ENCODE measurements around the gene PLPPR1. TPM values are rescaled to one million over a fixed set of nuclear protein-coding genes. Genes with fewer than 3 reads are reported as not detected.

Gene PLPPR1
- polyA plus RNA-seq, 2 donors: 0.05 TPM; not detected in 1

DNA sequence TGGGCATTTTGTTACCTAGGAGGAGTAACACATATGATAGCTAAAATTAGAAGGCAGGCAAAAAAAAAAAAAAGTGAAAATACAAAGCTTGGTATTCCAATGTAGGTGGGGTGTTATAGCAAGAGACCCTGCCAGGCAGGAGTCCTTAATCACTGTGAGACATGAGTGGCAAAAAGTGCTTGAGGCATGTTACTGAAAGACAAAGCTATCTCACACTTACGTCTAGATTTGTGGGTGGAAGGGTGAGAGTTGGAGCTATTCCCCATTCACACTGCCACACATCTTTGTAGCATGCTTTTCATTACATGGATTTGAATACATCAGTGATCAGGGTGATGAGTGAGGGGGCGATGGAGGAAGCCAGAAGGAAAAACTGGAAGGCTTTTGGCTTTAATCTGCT is 2.6 kb upstream of the PLPPR1 start:
- 55 to 63% methylated on average over 2 of the region's 2 CpGs for WGBS, 2 donors
- no peak overlapping the region for H3K4me3 ChIP-seq (ENCODE audit: low read depth in 1 of 2, low read length in 2 of 2)

DNA sequence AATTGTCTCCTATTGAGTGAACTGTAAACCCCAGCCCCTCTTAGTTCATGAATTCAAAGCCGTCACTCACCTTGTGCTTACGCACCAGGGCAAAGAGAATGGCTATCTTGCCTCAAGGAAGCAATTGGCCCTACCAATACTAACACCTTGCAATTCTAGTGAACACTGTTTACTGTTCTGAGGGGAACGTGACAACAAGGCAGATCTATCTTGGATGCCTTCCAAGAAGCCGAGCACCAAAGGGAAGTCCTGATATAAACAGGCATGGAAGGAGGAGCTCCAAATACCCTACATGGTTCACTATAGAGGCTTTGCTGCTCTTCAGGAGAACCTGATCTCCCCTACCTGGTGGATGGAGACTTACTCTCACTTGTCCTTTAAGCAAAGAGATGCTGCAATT is 1.7 kb upstream of the PLPPR1 start:
- Histone ChIP-seq H3K9me3 (ENCODE audit: control insufficient read depth in 2 of 2, insufficient read depth in 1 of 2, low read depth in 1 of 2, low read length in 1 of 2) (no peaks in the 10 kb centered on the region), H3K27me3 (ENCODE audit: control insufficient read depth in 1 of 2, insufficient read depth in 2 of 2, low read length in 2 of 2) (peaks cover 3 to 12% of the 10 kb centered on the region in 2 donors), H3K4me1 (ENCODE audit: control insufficient read depth in 2 of 2, insufficient read depth in 2 of 2, low read length in 1 of 2) (peaks cover 5 to 7% of the 10 kb centered on the region in 2 donors), H3K27ac (ENCODE audit: low read depth in 2 of 2, low read length in 1 of 2) (no peak overlapping the region), H3K36me3 (ENCODE audit: control insufficient read depth in 2 of 2, insufficient read depth in 2 of 2, low read length in 1 of 2) (no peaks in the 10 kb centered on the region), H3K4me3 (ENCODE audit: low read depth in 1 of 2, low read length in 2 of 2) (no peak overlapping the region)
- WGBS, 2 donors: 30 to 38% methylated on average over 4 of the region's 4 CpGs

More for the DNA sequence above, 2.6 kb upstream of the PLPPR1 start:
- Histone ChIP-seq H3K27me3 (ENCODE audit: control insufficient read depth in 1 of 2, insufficient read depth in 2 of 2, low read length in 2 of 2) (peaks cover 3 to 12% of the 10 kb centered on the region in 2 donors), H3K9me3 (ENCODE audit: control insufficient read depth in 2 of 2, insufficient read depth in 1 of 2, low read depth in 1 of 2, low read length in 1 of 2) (no peaks in the 10 kb centered on the region), H3K4me1 (ENCODE audit: control insufficient read depth in 2 of 2, insufficient read depth in 2 of 2, low read length in 1 of 2) (peaks cover 5 to 7% of the 10 kb centered on the region in 2 donors), H3K36me3 (ENCODE audit: control insufficient read depth in 2 of 2, insufficient read depth in 2 of 2, low read length in 1 of 2) (no peaks in the 10 kb centered on the region), H3K27ac (ENCODE audit: low read depth in 2 of 2, low read length in 1 of 2) (no peak overlapping the region)

DNA sequence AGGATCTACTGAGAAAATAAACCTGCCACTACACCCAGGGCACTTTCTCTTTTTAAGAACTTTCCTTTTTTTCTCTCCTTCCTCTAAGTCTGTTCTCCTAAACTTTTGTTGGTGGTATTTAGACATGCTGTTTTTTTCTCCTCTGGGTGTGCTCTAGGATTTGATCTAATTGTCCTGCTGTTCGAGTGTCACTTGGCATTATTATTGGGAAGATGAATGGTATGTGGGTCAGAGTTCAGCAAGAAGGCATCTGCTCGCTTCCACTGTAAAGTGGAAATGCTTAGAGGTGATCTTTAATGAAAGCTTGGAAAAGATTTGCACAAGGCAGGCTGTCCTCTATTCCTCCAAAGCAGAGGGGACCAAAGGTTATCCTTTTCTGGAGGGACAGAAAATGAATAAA is 1.3 kb upstream of the PLPPR1 start:
- Histone ChIP-seq H3K36me3 (ENCODE audit: control insufficient read depth in 2 of 2, insufficient read depth in 2 of 2, low read length in 1 of 2) (no peaks in the 10 kb centered on the region), H3K9me3 (ENCODE audit: control insufficient read depth in 2 of 2, insufficient read depth in 1 of 2, low read depth in 1 of 2, low read length in 1 of 2) (no peaks in the 10 kb centered on the region), H3K27me3 (ENCODE audit: control insufficient read depth in 1 of 2, insufficient read depth in 2 of 2, low read length in 2 of 2) (peaks cover 3 to 12% of the 10 kb centered on the region in 2 donors), H3K4me3 (ENCODE audit: low read depth in 1 of 2, low read length in 2 of 2) (no peak overlapping the region), H3K27ac (ENCODE audit: low read depth in 2 of 2, low read length in 1 of 2) (no peak overlapping the region), H3K4me1 (ENCODE audit: control insufficient read depth in 2 of 2, insufficient read depth in 2 of 2, low read length in 1 of 2) (peaks cover 5 to 7% of the 10 kb centered on the region in 2 donors)
- WGBS, 2 donors: 31% methylated on average over 2 of the region's 2 CpGs

DNA sequence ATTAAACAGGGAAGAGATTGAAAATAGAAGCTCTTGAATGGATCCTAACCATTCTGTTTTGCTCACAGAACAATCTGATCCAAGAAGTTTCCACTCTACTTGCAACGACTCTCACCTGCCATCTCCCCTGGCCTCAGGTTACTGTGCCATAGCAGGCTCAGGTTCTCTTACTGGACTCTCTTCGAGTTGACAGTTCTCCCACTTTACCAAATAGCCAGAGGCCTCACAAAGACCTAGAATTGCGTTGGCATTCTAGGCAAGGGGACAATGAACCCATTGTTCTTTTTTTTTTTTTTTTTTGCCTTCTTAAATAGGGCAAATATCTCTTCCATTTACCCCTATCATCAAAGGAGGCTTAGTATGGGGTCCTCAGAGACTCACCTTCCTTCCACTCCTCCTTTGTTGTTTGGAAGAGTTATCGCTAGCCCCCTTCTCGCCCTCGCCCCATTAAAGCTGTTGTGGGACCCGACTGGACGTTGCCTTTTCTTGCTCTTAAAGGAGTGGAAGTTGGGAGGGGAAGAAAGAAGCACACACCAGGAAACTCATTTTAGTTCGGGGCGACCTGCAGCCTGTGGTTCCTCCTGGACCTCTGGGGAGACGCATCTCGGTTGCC is 688 bp upstream of the PLPPR1 start:
- H3K27ac ChIP-seq (ENCODE audit: low read depth in 2 of 2, low read length in 1 of 2): no peak overlapping the region
- H3K9me3 ChIP-seq (ENCODE audit: control insufficient read depth in 2 of 2, insufficient read depth in 1 of 2, low read depth in 1 of 2, low read length in 1 of 2): no peaks in the 10 kb centered on the region
- H3K27me3 ChIP-seq (ENCODE audit: control insufficient read depth in 1 of 2, insufficient read depth in 2 of 2, low read length in 2 of 2): peaks cover 3 to 12% of the 10 kb centered on the region in 2 donors
- H3K36me3 ChIP-seq (ENCODE audit: control insufficient read depth in 2 of 2, insufficient read depth in 2 of 2, low read length in 1 of 2): no peaks in the 10 kb centered on the region
- peaks cover 5 to 7% of the 10 kb centered on the region in 2 donors for H3K4me1 ChIP-seq (ENCODE audit: control insufficient read depth in 2 of 2, insufficient read depth in 2 of 2, low read length in 1 of 2)
- 17 to 19% methylated on average over 12 of the region's 12 CpGs for WGBS, 2 donors
- peak overlapping the region; percentile 32 to 54 for H3K4me3 ChIP-seq (ENCODE audit: low read depth in 1 of 2, low read length in 2 of 2)

DNA sequence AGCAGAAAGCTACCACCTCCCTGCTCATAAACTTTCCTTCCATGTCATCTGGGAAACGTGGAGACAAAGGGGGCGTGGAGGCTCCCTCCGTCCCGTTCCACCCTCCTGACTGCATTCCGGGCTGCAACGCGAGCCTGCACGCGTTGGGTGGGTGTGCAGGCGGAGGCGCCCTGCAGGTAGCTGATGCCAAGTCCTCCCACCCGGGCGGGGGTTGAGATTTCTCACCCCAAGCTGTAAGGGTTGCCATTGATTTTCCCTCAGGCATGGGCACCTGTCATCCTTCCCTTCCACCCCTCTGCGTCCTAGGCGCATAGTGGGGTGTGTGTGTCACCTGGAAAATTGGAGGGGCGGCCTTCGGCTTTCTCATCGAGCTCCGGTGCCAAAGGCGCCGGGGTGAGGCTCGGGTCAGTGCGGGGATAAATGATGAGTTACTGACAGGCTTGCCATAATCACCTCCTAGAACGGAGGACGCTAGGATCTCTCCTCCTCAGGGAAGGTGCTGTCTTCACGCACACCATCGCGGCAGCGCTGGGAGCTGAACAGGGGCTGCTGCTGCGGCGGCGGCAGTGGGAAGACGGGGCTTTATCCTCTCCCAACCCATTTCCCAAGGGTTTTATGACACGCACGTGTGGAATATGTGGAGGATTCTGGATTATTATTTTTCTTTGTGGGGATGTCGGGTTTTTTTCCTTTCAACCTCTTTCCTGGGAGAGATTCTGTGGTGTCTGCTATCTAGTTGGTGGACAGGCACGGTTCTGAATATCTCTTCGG is 973 bp downstream of the PLPPR1 start:
- peaks cover 3 to 12% of the 10 kb centered on the region in 2 donors for H3K27me3 ChIP-seq (ENCODE audit: control insufficient read depth in 1 of 2, insufficient read depth in 2 of 2, low read length in 2 of 2)
- 4 to 5% methylated on average over 38 of the region's 38 CpGs for WGBS, 2 donors

DNA sequence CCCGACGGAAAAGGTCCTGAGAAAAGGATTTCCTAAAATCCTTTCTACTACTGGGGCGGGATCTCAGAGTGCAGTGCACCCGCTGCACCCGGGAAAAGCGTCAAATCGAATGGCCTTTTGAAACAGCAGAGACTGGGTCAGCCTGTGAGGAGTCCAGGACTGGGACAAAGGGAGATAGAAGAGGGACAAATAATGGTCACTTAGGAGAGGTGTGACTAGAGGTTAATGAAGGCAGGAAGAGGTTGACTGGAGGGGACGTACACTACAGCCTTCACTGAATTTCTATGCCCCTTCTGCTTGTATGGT is 1.5 kb downstream of the PLPPR1 start:
- Histone ChIP-seq H3K4me3 (ENCODE audit: low read depth in 1 of 2, low read length in 2 of 2) (no peak overlapping the region), H3K36me3 (ENCODE audit: control insufficient read depth in 2 of 2, insufficient read depth in 2 of 2, low read length in 1 of 2) (no peaks in the 10 kb centered on the region), H3K9me3 (ENCODE audit: control insufficient read depth in 2 of 2, insufficient read depth in 1 of 2, low read depth in 1 of 2, low read length in 1 of 2) (no peaks in the 10 kb centered on the region), H3K4me1 (ENCODE audit: control insufficient read depth in 2 of 2, insufficient read depth in 2 of 2, low read length in 1 of 2) (peaks cover 5 to 7% of the 10 kb centered on the region in 2 donors), H3K27me3 (ENCODE audit: control insufficient read depth in 1 of 2, insufficient read depth in 2 of 2, low read length in 2 of 2) (peaks cover 3 to 12% of the 10 kb centered on the region in 2 donors), H3K27ac (ENCODE audit: low read depth in 2 of 2, low read length in 1 of 2) (no peak overlapping the region)
- 17 to 28% methylated on average over 8 of the region's 8 CpGs for WGBS, 2 donors

More for the DNA sequence above, 973 bp downstream of the PLPPR1 start:
- H3K27ac ChIP-seq (ENCODE audit: low read depth in 2 of 2, low read length in 1 of 2): no peak overlapping the region
- peaks cover 5 to 7% of the 10 kb centered on the region in 2 donors for H3K4me1 ChIP-seq (ENCODE audit: control insufficient read depth in 2 of 2, insufficient read depth in 2 of 2, low read length in 1 of 2)
- H3K4me3 ChIP-seq (ENCODE audit: low read depth in 1 of 2, low read length in 2 of 2): peak overlapping the region; percentile 54 to 59
- no peaks in the 10 kb centered on the region for H3K36me3 ChIP-seq (ENCODE audit: control insufficient read depth in 2 of 2, insufficient read depth in 2 of 2, low read length in 1 of 2)
- no peaks in the 10 kb centered on the region for H3K9me3 ChIP-seq (ENCODE audit: control insufficient read depth in 2 of 2, insufficient read depth in 1 of 2, low read depth in 1 of 2, low read length in 1 of 2)

- H3K9me3 ChIP-seq (ENCODE audit: control insufficient read depth in 2 of 2, insufficient read depth in 1 of 2, low read depth in 1 of 2, low read length in 1 of 2): no peaks in the 10 kb centered on the region
- no peak overlapping the region for H3K4me3 ChIP-seq (ENCODE audit: low read depth in 1 of 2, low read length in 2 of 2)
- peaks cover 3 to 10% of the 10 kb centered on the region in 2 donors for H3K27me3 ChIP-seq (ENCODE audit: control insufficient read depth in 1 of 2, insufficient read depth in 2 of 2, low read length in 2 of 2)
- peaks cover 5 to 7% of the 10 kb centered on the region in 2 donors for H3K4me1 ChIP-seq (ENCODE audit: control insufficient read depth in 2 of 2, insufficient read depth in 2 of 2, low read length in 1 of 2)
- 43 to 47% methylated on average over 1 of the region's 1 CpG for WGBS, 2 donors
- no peaks in the 10 kb centered on the region for H3K36me3 ChIP-seq (ENCODE audit: control insufficient read depth in 2 of 2, insufficient read depth in 2 of 2, low read length in 1 of 2)
- no peak overlapping the region for H3K27ac ChIP-seq (ENCODE audit: low read depth in 2 of 2, low read length in 1 of 2)
Observed at GRCh38 chr9:101032426-101032825, 3.9 kb downstream of the PLPPR1 start.

- H3K4me1 ChIP-seq (ENCODE audit: control insufficient read depth in 2 of 2, insufficient read depth in 2 of 2, low read length in 1 of 2): no peaks in the 10 kb centered on the region
- H3K27me3 ChIP-seq (ENCODE audit: control insufficient read depth in 1 of 2, insufficient read depth in 2 of 2, low read length in 2 of 2): peaks cover 0 to 3% of the 10 kb centered on the region in 2 donors
- no peak overlapping the region for H3K27ac ChIP-seq (ENCODE audit: low read depth in 2 of 2, low read length in 1 of 2)
- H3K36me3 ChIP-seq (ENCODE audit: control insufficient read depth in 2 of 2, insufficient read depth in 2 of 2, low read length in 1 of 2): no peaks in the 10 kb centered on the region
- 43 to 62% methylated on average over 2 of the region's 2 CpGs for WGBS, 2 donors
- no peak overlapping the region for H3K4me3 ChIP-seq (ENCODE audit: low read depth in 1 of 2, low read length in 2 of 2)
- no peaks in the 10 kb centered on the region for H3K9me3 ChIP-seq (ENCODE audit: control insufficient read depth in 2 of 2, insufficient read depth in 1 of 2, low read depth in 1 of 2, low read length in 1 of 2)
Observed at GRCh38 chr9:101034222-101034621, 5.7 kb downstream of the PLPPR1 start.

- H3K27ac ChIP-seq (ENCODE audit: low read depth in 2 of 2, low read length in 1 of 2): no peak overlapping the region
- no peaks in the 10 kb centered on the region for H3K36me3 ChIP-seq (ENCODE audit: control insufficient read depth in 2 of 2, insufficient read depth in 2 of 2, low read length in 1 of 2)
- no peaks in the 10 kb centered on the region for H3K27me3 ChIP-seq (ENCODE audit: control insufficient read depth in 1 of 2, insufficient read depth in 2 of 2, low read length in 2 of 2)
- WGBS, 2 donors: 58 to 67% methylated on average over 4 of the region's 4 CpGs
- no peaks in the 10 kb centered on the region for H3K9me3 ChIP-seq (ENCODE audit: control insufficient read depth in 2 of 2, insufficient read depth in 1 of 2, low read depth in 1 of 2, low read length in 1 of 2)
- no peak overlapping the region for H3K4me3 ChIP-seq (ENCODE audit: low read depth in 1 of 2, low read length in 2 of 2)
- H3K4me1 ChIP-seq (ENCODE audit: control insufficient read depth in 2 of 2, insufficient read depth in 2 of 2, low read length in 1 of 2): no peaks in the 10 kb centered on the region
Observed at GRCh38 chr9:101035098-101035497, 6.6 kb downstream of the PLPPR1 start.

GRCh38 chr9:101037430-101037829 is 8.9 kb downstream of the PLPPR1 start:
- 62 to 69% methylated on average over 3 of the region's 3 CpGs for WGBS, 2 donors
- Histone ChIP-seq H3K27ac (ENCODE audit: low read depth in 2 of 2, low read length in 1 of 2) (no peak overlapping the region), H3K4me1 (ENCODE audit: control insufficient read depth in 2 of 2, insufficient read depth in 2 of 2, low read length in 1 of 2) (no peaks in the 10 kb centered on the region), H3K27me3 (ENCODE audit: control insufficient read depth in 1 of 2, insufficient read depth in 2 of 2, low read length in 2 of 2) (no peaks in the 10 kb centered on the region), H3K9me3 (ENCODE audit: control insufficient read depth in 2 of 2, insufficient read depth in 1 of 2, low read depth in 1 of 2, low read length in 1 of 2) (no peaks in the 10 kb centered on the region), H3K36me3 (ENCODE audit: control insufficient read depth in 2 of 2, insufficient read depth in 2 of 2, low read length in 1 of 2) (no peaks in the 10 kb centered on the region), H3K4me3 (ENCODE audit: low read depth in 1 of 2, low read length in 2 of 2) (no peak overlapping the region)
